Measurements from ENCODE around the gene NABP1. TPM values are rescaled to one million over a fixed set of nuclear protein-coding genes. Genes with fewer than 3 reads are reported as not detected.

The NABP1 gene
- total and polyA plus RNA-seq, 10 of the 15 experiments (the other 5 are each of a cell fraction or from before 2014, with no cell fraction given): 22.9 to 65.7 (median 39.9) TPM

GRCh38 chr2:191679818-191680600 lies 2.1 kb downstream of the NABP1 start (continued):
- no peak for TF ChIP-seq PBX3 (IDR thresholded peaks at IDR 0.05; ENCODE audit: insufficient replicate concordance, low read depth, low read length)
- TF ChIP-seq MEF2A (IDR thresholded peaks at IDR 0.05; ENCODE audit: insufficient read depth, low read depth, low read length): no peak
- TF ChIP-seq ZNF687 (IDR thresholded peaks at IDR 0.05): no peak
- TF ChIP-seq SUZ12 (IDR thresholded peaks at IDR 0.05; ENCODE audit: unreplicated experiment): no peak
- TF ChIP-seq BACH1 (IDR thresholded peaks at IDR 0.05; ENCODE audit: borderline replicate concordance): no peak
- TF ChIP-seq MYB (IDR thresholded peaks at IDR 0.05; ENCODE audit: borderline replicate concordance, low read depth, low read length): no peak
- no peak for TF ChIP-seq REST (IDR thresholded peaks at IDR 0.05; ENCODE audit: low read depth, low read length)
- no peak for TF ChIP-seq YBX1 (IDR thresholded peaks at IDR 0.05)
- no peak for TF ChIP-seq RFX5 (IDR thresholded peaks at IDR 0.05; ENCODE audit: low read depth, low read length)
- no peak for TF ChIP-seq BCL3 (IDR thresholded peaks at IDR 0.05; ENCODE audit: borderline replicate concordance, insufficient read depth, low read depth, low read length, poor library complexity, severe bottlenecking)
- no peak for TF ChIP-seq ZNF592 (IDR thresholded peaks at IDR 0.05)
- TF ChIP-seq DPF2 (IDR thresholded peaks at IDR 0.05): no peak
- no peak for TF ChIP-seq ZSCAN29 (IDR thresholded peaks at IDR 0.05)
